ENCODE data around the gene CLK2. TPM values are rescaled to one million over a fixed set of nuclear protein-coding genes. Genes with fewer than 3 reads are reported as not detected.

Gene CLK2
- total RNA-seq, 2 donors from 2014 or later: 87.7 to 131 TPM

GRCh38 chr1:155261852-155262673, 11.2 kb downstream of the CLK2 start, which contains the start of gene SCAMP3:
SCAMP3 (minus strand) TSS chr1:155262360; CDS start chr1:155262151, 209 bp downstream.
- Mint-ChIP-seq H3K36me3 (ENCODE audit: low read depth) (peaks cover 99% of the 10 kb centered on the region), H3K9me3 (no peaks in the 10 kb centered on the region), H3K4me1 (peaks cover 19% of the 10 kb centered on the region), H3K4me3 (peak within 1 kb of the TSS; percentile 96), H3K27me3 (no peaks in the 10 kb centered on the region), H3K27ac (peak within 1 kb of the TSS; percentile 95)
- ATAC-seq (replicated peaks): peak; percentile 97

GRCh38 chr1:155261493-155261851, 11.8 kb downstream of the CLK2 start:
- peaks cover 99% of the 10 kb centered on the region for H3K36me3 Mint-ChIP-seq (ENCODE audit: low read depth)
- peak; percentile 20 for ATAC-seq (replicated peaks)
- H3K9me3 Mint-ChIP-seq: no peaks in the 10 kb centered on the region
- peaks cover 24% of the 10 kb centered on the region for H3K4me1 Mint-ChIP-seq
- H3K27ac Mint-ChIP-seq: peak overlapping the region; percentile 95
- peak overlapping the region; percentile 96 for H3K4me3 Mint-ChIP-seq
- H3K27me3 Mint-ChIP-seq: no peaks in the 10 kb centered on the region

DNA sequence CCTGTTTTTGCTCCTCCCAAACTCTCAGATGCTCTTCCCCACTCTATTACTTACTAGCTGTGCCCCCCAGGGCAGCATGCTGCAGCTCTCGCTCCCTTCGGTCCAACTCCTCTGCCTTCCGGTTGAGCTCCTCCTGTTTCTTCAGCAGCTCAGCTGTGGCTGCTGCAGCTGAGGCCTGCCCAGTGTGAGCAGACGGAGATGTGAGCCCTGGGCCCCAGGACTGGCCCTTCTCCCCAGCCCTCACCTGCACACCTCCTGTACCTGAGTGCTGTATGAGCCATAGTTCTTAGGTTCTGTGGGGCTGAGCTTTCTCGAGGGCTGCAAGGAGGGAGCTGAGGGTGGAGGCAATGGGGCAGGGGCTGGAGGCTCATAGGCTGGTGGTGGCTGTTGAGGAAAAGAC, 13.0 kb downstream of the CLK2 start:
- Mint-ChIP-seq H3K27me3 (no peaks in the 10 kb centered on the region), H3K4me1 (peaks cover 21% of the 10 kb centered on the region), H3K9me3 (no peaks in the 10 kb centered on the region), H3K36me3 (ENCODE audit: low read depth) (peaks cover 99% of the 10 kb centered on the region), H3K27ac (peak overlapping the region; percentile 95), H3K4me3 (peak overlapping the region; percentile 96)
- no peak for ATAC-seq (replicated peaks)

DNA sequence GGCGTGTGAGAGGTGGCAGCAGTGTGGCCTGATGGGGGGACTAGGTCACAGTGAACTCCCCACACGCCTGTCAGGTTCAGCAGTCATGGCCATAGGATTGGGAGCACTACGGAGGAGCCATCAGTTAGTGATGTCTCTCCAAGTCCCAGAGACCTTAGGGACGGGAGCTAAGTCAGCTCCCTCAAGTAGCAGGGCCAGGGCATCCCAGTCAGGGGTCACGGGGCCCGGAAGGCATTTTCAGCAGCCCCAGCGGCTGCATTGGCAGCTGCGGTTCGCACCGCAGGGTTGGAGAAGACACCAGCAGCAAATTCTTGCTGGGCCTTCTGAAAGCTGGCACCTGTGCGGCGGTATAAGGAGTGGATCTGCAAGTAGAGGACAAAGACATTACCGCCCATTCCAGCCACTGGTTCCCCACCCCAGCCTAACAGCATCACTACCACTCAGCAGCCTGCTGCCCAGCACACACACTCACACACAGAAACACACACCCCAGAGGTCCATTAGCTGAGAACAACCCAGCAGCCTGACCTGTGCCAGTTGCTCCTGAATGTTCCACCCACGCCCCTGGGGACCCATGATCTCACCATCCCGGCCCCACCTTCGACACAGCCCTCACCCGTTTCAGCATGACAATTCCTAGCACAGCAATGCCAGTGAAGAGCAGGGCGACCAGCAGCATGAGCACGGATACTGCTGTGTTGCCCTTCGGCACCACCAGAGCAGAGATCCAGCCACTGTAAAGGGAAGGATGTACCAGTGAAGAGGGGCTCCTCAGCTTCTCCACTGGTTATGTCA, 17.0 kb downstream of the CLK2 start:
- ATAC-seq (replicated peaks): no peak
- H3K4me3 Mint-ChIP-seq: peak overlapping the region; percentile 84
- H3K27me3 Mint-ChIP-seq: no peaks in the 10 kb centered on the region
- H3K27ac Mint-ChIP-seq: peak overlapping the region; percentile 56
- peaks cover 31% of the 10 kb centered on the region for H3K4me1 Mint-ChIP-seq
- H3K9me3 Mint-ChIP-seq: no peaks in the 10 kb centered on the region
- peaks cover 59% of the 10 kb centered on the region for H3K36me3 Mint-ChIP-seq (ENCODE audit: low read depth)

DNA sequence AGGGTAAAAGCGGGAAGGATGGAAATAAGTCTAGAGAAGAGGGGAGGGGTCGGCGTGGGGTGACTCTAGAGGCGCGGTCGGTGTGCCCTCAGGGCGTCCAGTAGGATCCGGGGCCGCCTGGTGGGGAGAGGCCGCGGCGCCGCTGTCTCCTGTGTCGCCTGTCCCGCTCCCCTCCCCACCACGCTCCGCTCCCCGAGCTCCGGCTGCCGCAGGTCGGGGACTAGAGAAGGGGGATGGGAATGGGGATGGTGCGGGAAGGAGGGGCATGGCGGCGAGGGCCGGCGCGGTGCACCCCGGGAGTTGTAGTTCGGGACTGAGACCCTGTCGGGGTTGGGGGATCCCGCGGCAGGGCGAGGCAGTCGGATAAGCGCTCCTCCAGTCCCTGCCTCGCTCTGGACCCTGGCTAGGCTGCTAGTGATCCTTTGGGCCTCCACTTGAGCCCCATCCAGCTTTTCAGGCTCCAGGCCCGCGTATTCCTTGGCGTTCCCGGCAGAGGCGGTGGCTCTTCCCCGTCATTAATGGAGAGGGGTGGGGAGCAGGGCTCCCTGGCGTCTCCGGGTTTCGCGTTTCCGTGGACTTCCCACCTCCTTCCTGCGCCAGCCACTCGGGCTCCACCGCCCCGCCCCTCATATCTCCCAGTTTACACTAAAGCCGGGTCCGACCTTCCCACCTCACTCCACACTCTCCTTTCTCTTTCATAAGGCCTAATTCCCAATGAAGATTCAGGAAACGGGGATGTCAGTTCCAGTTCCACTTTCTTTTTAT, 17.9 kb downstream of the CLK2 start, which contains the start of gene ENTREP3:
TSS of gene ENTREP3 (minus strand) at position 241 of the 765 bp plus-strand sequence. CDS start 606 bp downstream, outside the sequence.
- Mint-ChIP-seq H3K4me1 (peaks cover 28% of the 10 kb centered on the region), H3K27me3 (no peaks in the 10 kb centered on the region), H3K36me3 (ENCODE audit: low read depth) (peaks cover 51% of the 10 kb centered on the region), H3K27ac (peak within 1 kb of the TSS; percentile 85), H3K9me3 (no peaks in the 10 kb centered on the region), H3K4me3 (peak within 1 kb of the TSS; percentile 84)
- peak; percentile 79 for ATAC-seq (replicated peaks)

DNA sequence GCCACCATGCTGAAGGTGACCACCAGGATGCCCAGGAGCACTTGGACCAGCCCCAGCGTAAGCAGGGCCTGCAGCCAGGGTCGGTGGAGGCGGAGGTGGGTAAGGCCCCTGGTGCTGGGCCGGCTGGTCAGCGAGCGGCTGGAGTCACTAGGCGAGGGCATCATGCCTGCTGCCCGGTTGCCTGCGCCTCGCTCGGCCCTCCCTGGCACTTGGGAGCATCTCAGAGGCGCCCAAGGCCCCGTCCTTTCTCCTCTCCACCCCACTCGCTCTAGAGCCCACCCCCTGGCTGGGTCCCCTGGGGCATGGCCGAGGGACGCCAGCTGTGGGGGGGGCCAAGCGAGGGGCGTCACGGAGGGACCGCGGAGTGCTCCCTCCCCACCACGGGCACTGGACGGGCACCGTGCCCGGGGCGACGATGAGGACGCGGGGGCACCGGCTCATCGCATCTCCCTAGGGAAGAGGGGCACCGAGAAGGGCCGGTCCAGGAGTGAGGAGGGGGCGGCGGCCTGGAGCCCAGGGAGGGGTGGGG, 18.5 kb downstream of the CLK2 start:
- H3K27me3 Mint-ChIP-seq: no peaks in the 10 kb centered on the region
- peak; percentile 2 for ATAC-seq (replicated peaks)
- H3K27ac Mint-ChIP-seq: peak overlapping the region; percentile 85
- peaks cover 44% of the 10 kb centered on the region for H3K36me3 Mint-ChIP-seq (ENCODE audit: low read depth)
- H3K9me3 Mint-ChIP-seq: no peaks in the 10 kb centered on the region
- H3K4me1 Mint-ChIP-seq: peaks cover 24% of the 10 kb centered on the region
- H3K4me3 Mint-ChIP-seq: peak overlapping the region; percentile 84

- peaks cover 24% of the 10 kb centered on the region for H3K4me1 Mint-ChIP-seq
- peak overlapping the region; percentile 85 for H3K27ac Mint-ChIP-seq
- no peaks in the 10 kb centered on the region for H3K27me3 Mint-ChIP-seq
- no peak for ATAC-seq (replicated peaks)
- peak overlapping the region; percentile 84 for H3K4me3 Mint-ChIP-seq
- H3K9me3 Mint-ChIP-seq: no peaks in the 10 kb centered on the region
- peaks cover 39% of the 10 kb centered on the region for H3K36me3 Mint-ChIP-seq (ENCODE audit: low read depth)
Observed at GRCh38 chr1:155254228-155254713, 19.0 kb downstream of the CLK2 start.

DNA sequence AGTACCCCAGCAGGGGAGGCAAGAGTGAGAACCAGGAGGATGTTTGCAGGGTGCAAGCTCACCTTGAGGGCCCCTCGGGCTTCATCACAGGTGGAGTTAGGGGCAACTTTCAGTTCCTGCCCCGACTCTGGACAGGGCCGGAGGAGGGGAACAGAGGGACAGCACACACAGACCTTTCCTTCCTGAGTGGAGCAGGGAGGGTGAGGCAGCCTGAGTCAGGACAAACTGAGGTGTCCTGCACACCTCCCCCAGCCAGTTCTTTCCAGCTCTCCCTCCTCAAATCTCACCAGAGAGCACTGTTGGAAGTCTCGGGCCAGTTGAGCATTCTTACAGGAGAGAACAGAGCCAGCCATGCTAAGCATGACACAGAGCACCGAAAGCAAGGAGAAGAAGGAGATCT, 19.5 kb downstream of the CLK2 start:
- H3K27ac Mint-ChIP-seq: peak overlapping the region; percentile 85
- H3K4me3 Mint-ChIP-seq: peak overlapping the region; percentile 84
- no peaks in the 10 kb centered on the region for H3K27me3 Mint-ChIP-seq
- H3K36me3 Mint-ChIP-seq (ENCODE audit: low read depth): peaks cover 34% of the 10 kb centered on the region
- peaks cover 24% of the 10 kb centered on the region for H3K4me1 Mint-ChIP-seq
- ATAC-seq (replicated peaks): no peak
- no peaks in the 10 kb centered on the region for H3K9me3 Mint-ChIP-seq

DNA sequence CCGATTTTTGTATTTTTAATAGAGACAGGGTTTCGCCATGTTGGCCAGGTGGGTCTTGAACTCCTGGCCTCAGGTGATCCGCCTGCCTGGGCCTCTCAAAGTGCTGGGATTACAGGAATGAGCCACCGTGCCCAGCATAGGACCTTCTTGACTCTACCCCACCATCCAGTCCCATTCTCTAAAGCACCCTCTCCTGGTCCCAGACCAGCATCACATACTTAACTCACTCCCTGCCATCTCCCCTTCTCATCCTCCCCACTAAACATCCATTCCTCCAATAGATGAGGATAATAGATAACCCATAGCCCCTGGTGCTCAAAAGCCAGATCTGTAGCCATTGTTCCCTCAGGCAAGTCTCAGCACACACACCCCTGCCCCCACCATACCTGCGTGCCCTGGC, 20.1 kb downstream of the CLK2 start:
- H3K36me3 Mint-ChIP-seq (ENCODE audit: low read depth): peaks cover 28% of the 10 kb centered on the region
- H3K4me3 Mint-ChIP-seq: peak overlapping the region; percentile 84
- H3K4me1 Mint-ChIP-seq: peaks cover 24% of the 10 kb centered on the region
- no peak for ATAC-seq (replicated peaks)
- H3K27me3 Mint-ChIP-seq: no peaks in the 10 kb centered on the region
- H3K9me3 Mint-ChIP-seq: no peaks in the 10 kb centered on the region
- peak overlapping the region; percentile 85 for H3K27ac Mint-ChIP-seq

DNA sequence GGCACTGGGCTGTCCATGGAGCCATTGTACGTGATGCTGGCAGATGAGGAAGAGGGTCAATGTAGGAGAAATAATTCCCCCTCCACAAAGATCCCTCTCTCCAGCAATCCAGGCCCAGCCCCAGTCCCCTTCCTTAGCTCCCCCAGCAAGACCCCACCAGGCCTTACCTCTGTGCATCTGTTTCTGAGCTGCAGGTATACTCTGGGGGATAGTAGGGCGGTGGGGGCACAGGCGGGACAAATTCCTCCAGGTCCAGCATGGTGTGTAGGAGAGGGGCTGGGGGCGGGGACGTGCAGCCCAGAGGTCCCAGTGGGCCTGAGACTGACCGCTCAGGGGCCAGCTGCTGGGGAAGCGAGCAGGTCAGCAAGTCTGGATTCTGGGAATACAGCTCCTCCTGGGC, 21.7 kb downstream of the CLK2 start:
- ATAC-seq (replicated peaks): no peak
- H3K4me3 Mint-ChIP-seq: peak overlapping the region; percentile 30
- H3K36me3 Mint-ChIP-seq (ENCODE audit: low read depth): peaks cover 14% of the 10 kb centered on the region
- H3K27ac Mint-ChIP-seq: no peak overlapping the region
- no peaks in the 10 kb centered on the region for H3K27me3 Mint-ChIP-seq
- H3K9me3 Mint-ChIP-seq: no peaks in the 10 kb centered on the region
- peaks cover 18% of the 10 kb centered on the region for H3K4me1 Mint-ChIP-seq

DNA sequence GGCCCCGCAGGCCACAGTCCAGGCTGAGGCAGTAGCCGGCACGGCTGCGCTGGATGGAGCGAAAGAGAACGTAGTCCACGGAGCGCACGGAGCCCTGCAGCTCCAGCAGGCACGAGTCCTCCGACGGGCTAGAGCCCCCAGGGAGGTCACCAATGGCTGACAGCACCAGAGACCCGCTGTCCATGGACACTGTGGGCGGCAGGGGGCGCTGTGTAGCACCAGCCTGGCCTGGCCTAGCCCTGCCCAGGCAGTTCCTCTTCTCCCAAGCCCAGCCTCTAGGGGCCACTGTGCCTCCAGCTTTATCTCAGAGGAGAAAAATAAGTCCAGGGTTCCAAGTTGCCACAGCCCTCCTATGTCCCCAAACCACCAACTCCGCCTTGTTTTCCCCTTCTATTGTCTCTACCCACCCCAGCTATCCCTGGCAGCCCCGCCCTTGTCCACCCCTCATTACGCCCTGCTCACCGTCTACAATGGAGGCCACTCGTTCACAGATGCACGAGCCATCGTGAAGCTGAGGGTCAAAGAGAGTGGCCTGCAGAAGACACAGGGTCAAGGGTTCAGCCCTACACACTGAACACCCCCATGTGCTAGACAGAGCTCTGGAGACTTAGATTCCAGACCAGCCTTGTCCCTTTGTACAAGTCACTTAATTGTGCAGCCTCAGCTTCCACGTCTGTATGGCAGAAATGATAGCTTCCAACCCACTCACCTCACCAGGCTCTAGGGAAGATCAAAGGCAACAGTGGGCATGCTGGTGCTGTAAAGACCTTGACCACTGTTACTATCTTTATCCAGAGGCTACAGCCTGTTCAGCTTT, 22.5 kb downstream of the CLK2 start:
- Mint-ChIP-seq H3K27ac (peak overlapping the region; percentile 61), H3K4me1 (peaks cover 18% of the 10 kb centered on the region), H3K27me3 (no peaks in the 10 kb centered on the region), H3K4me3 (peak overlapping the region; percentile 30), H3K9me3 (no peaks in the 10 kb centered on the region), H3K36me3 (ENCODE audit: low read depth) (peaks cover 10% of the 10 kb centered on the region)
- peak; percentile 97 for ATAC-seq (replicated peaks)

- Mint-ChIP-seq H3K4me1 (peaks cover 18% of the 10 kb centered on the region), H3K27ac (no peak overlapping the region), H3K27me3 (no peaks in the 10 kb centered on the region), H3K4me3 (peak overlapping the region; percentile 44), H3K9me3 (no peaks in the 10 kb centered on the region), H3K36me3 (ENCODE audit: low read depth) (peaks cover 4% of the 10 kb centered on the region)
- peak; percentile 2 for ATAC-seq (replicated peaks)
Observed at GRCh38 chr1:155250246-155250632, 23.1 kb downstream of the CLK2 start.
